ENCODE data around the gene PCDHGA5. TPM values are rescaled to one million over a fixed set of nuclear protein-coding genes. Genes with fewer than 3 reads are reported as not detected.
"Not testable (repeated sequence)": the region's sequence is repeated elsewhere in the genome, so short reads cannot be mapped to it uniquely, and the experiment has no call there.

The PCDHGA5 gene
- polyA plus RNA-seq, 2 donors, result 0.14 to 0.28 TPM

- WGBS, 2 donors, result 20 to 22% methylated on average over 31 of the region's 31 CpGs
- peak within 1 kb of the TSS; percentile 25 to 37 for H3K4me3 ChIP-seq (ENCODE audit: low read depth in 1 of 2, low read length in 2 of 2)
- H3K27me3 ChIP-seq (ENCODE audit: control insufficient read depth in 1 of 2, insufficient read depth in 2 of 2, low read length in 2 of 2), result peaks cover 0 to 8% of the 10 kb centered on the region in 2 donors
Measured at GRCh38 chr5:141412854-141413539, 49.0 kb downstream of the PCDHGA5 start, which contains the start of gene PCDHGA10. TSS of gene PCDHGA10 (plus strand) at chr5:141412987. CDS start at chr5:141413176, 189 bp downstream.

DNA sequence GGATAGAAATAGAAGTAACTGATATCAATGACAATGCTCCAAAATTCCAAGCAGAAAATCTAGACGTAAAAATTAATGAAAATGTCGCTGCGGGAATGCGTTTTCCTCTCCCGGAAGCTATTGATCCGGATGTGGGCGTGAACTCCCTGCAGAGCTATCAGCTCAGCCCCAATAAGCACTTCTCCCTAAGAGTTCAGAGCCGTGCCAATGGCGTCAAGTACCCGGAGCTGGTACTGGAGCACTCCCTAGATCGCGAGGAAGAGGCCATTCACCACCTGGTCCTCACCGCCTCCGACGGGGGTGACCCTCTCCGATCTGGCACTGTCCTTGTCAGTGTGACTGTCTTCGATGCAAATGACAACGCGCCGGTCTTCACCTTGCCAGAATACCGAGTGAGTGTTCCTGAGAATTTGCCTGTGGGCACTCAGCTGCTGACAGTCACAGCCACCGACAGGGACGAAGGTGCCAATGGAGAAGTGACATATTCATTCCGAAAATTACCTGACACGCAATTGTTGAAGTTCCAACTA, 49.6 kb downstream of the PCDHGA5 start:
- H3K36me3 ChIP-seq (ENCODE audit: control insufficient read depth in 2 of 2, insufficient read depth in 2 of 2, low read length in 1 of 2), result no peaks in the 10 kb centered on the region
- no peak overlapping the region for H3K27ac ChIP-seq (ENCODE audit: low read depth in 2 of 2, low read length in 1 of 2)
- no peaks in the 10 kb centered on the region for H3K4me1 ChIP-seq (ENCODE audit: control insufficient read depth in 2 of 2, insufficient read depth in 2 of 2, low read length in 1 of 2)
- H3K4me3 ChIP-seq (ENCODE audit: low read depth in 1 of 2, low read length in 2 of 2), result peak overlapping the region; percentile 25 to 37
- peaks cover 41 to 48% of the 10 kb centered on the region in 2 donors for H3K9me3 ChIP-seq (ENCODE audit: control insufficient read depth in 2 of 2, insufficient read depth in 1 of 2, low read depth in 1 of 2, low read length in 1 of 2)
- 19 to 23% methylated on average over 25 of the region's 25 CpGs for WGBS, 2 donors
- H3K27me3 ChIP-seq (ENCODE audit: control insufficient read depth in 1 of 2, insufficient read depth in 2 of 2, low read length in 2 of 2), result peaks cover 0 to 7% of the 10 kb centered on the region in 2 donors

More at GRCh38 chr5:141412854-141413539, 49.0 kb downstream of the PCDHGA5 start, which contains the start of gene PCDHGA10:
- H3K27ac ChIP-seq (ENCODE audit: low read depth in 2 of 2, low read length in 1 of 2), result no peak within 1 kb of the TSS
- H3K36me3 ChIP-seq (ENCODE audit: control insufficient read depth in 2 of 2, insufficient read depth in 2 of 2, low read length in 1 of 2), result no peaks in the 10 kb centered on the region
- H3K4me1 ChIP-seq (ENCODE audit: control insufficient read depth in 2 of 2, insufficient read depth in 2 of 2, low read length in 1 of 2), result no peaks in the 10 kb centered on the region
- peaks cover 40 to 48% of the 10 kb centered on the region in 2 donors for H3K9me3 ChIP-seq (ENCODE audit: control insufficient read depth in 2 of 2, insufficient read depth in 1 of 2, low read depth in 1 of 2, low read length in 1 of 2)

DNA sequence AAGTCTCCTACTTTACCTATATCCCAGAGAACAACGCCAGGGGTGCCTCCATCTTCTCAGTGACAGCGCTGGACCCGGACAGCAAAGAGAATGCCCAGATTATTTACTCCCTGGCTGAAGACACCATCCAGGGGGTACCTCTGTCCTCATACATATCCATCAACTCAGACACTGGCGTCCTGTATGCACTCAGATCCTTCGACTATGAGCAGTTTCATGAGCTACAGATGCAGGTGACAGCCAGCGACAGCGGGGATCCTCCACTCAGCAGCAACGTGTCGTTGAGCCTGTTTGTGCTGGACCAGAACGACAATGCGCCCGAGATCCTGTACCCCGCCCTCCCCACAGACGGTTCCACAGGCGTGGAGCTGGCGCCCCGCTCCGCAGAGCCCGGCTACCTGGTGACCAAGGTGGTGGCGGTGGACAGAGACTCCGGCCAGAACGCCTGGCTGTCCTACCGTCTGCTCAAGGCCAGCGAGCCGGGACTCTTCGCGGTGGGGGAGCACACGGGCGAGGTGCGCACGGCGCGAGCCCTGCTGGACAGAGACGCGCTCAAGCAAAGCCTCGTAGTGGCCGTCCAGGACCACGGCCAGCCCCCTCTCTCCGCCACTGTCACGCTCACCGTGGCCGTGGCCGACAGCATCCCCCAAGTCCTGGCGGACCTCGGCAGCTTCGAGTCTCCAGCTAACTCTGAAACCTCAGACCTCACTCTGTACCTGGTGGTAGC, 50.7 kb downstream of the PCDHGA5 start:
- peaks cover 47 to 50% of the 10 kb centered on the region in 2 donors for H3K9me3 ChIP-seq (ENCODE audit: control insufficient read depth in 2 of 2, insufficient read depth in 1 of 2, low read depth in 1 of 2, low read length in 1 of 2)
- H3K27me3 ChIP-seq (ENCODE audit: control insufficient read depth in 1 of 2, insufficient read depth in 2 of 2, low read length in 2 of 2); H3K4me3 ChIP-seq (ENCODE audit: low read depth in 1 of 2, low read length in 2 of 2); H3K36me3 ChIP-seq (ENCODE audit: control insufficient read depth in 2 of 2, insufficient read depth in 2 of 2, low read length in 1 of 2); H3K4me1 ChIP-seq (ENCODE audit: control insufficient read depth in 2 of 2, insufficient read depth in 2 of 2, low read length in 1 of 2); H3K27ac ChIP-seq (ENCODE audit: low read depth in 2 of 2, low read length in 1 of 2): not testable (repeated sequence)
- WGBS, 2 donors, result 30 to 32% methylated on average over 38 to 46 of the region's 46 CpGs

DNA sequence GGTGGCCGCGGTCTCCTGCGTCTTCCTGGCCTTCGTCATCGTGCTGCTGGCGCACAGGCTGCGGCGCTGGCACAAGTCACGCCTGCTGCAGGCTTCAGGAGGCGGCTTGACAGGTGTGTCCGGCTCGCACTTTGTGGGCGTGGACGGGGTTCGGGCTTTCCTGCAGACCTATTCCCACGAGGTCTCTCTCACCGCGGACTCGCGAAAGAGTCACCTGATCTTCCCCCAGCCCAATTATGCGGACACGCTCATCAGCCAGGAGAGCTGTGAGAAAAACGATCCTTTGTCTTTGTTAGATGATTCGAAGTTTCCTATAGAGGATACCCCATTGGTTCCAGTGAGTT, 51.3 kb downstream of the PCDHGA5 start:
- not testable (repeated sequence) for H3K4me3 ChIP-seq (ENCODE audit: low read depth in 1 of 2, low read length in 2 of 2); H3K27me3 ChIP-seq (ENCODE audit: control insufficient read depth in 1 of 2, insufficient read depth in 2 of 2, low read length in 2 of 2); H3K27ac ChIP-seq (ENCODE audit: low read depth in 2 of 2, low read length in 1 of 2); H3K4me1 ChIP-seq (ENCODE audit: control insufficient read depth in 2 of 2, insufficient read depth in 2 of 2, low read length in 1 of 2); H3K36me3 ChIP-seq (ENCODE audit: control insufficient read depth in 2 of 2, insufficient read depth in 2 of 2, low read length in 1 of 2)
- H3K9me3 ChIP-seq (ENCODE audit: control insufficient read depth in 2 of 2, insufficient read depth in 1 of 2, low read depth in 1 of 2, low read length in 1 of 2), result peaks cover 45 to 47% of the 10 kb centered on the region in 2 donors
- WGBS, 2 donors, result 28 to 30% methylated on average over 24 of the region's 24 CpGs

Other genes with a start within 250 kb of the PCDHGA5 start
- under 1 TPM; 0.20 to 0.36 TPM for gene PCDHB4, start 242.3 kb upstream of the PCDHGA5 start, polyA plus RNA-seq
- under 1 TPM; 0.14 to 0.26 TPM for gene PCDHB5, start 229.0 kb upstream of the PCDHGA5 start, polyA plus RNA-seq
- gene PCDHB6, start 214.1 kb upstream of the PCDHGA5 start, polyA plus RNA-seq, result under 1 TPM; 0.06 to 0.09 TPM
- gene PCDHB7, start 191.5 kb upstream of the PCDHGA5 start, polyA plus RNA-seq, result under 1 TPM; 0.02 to 0.14 TPM
- under 1 TPM; 0.04 TPM for gene PCDHB8, start 186.4 kb upstream of the PCDHGA5 start, polyA plus RNA-seq
- under 1 TPM; 0.08 to 0.16 TPM for gene PCDHB16, start 181.8 kb upstream of the PCDHGA5 start, polyA plus RNA-seq
- gene PCDHB9, start 177.0 kb upstream of the PCDHGA5 start, polyA plus RNA-seq, result under 1 TPM; 0.16 to 0.18 TPM
- under 1 TPM; 0.10 to 0.44 TPM for gene PCDHB10, start 171.8 kb upstream of the PCDHGA5 start, polyA plus RNA-seq
- under 1 TPM; 0.16 to 0.47 TPM for gene PCDHB11, start 164.5 kb upstream of the PCDHGA5 start, polyA plus RNA-seq
- gene PCDHB12, start 155.4 kb upstream of the PCDHGA5 start, polyA plus RNA-seq, result under 1 TPM; 0.08 to 0.15 TPM
- under 1 TPM; 0.29 to 0.33 TPM for gene PCDHB13, start 150.2 kb upstream of the PCDHGA5 start, polyA plus RNA-seq
- under 1 TPM; 0.67 to 0.88 TPM for gene PCDHB14, start 140.8 kb upstream of the PCDHGA5 start, polyA plus RNA-seq
- under 1 TPM; 0.37 to 0.80 TPM for gene PCDHB15, start 118.8 kb upstream of the PCDHGA5 start, polyA plus RNA-seq
- gene SLC25A2, start 60.1 kb upstream of the PCDHGA5 start, polyA plus RNA-seq, result under 1 TPM; 0.05 to 0.29 TPM
- gene TAF7, start 43.4 kb upstream of the PCDHGA5 start, polyA plus RNA-seq, result 10 to 100 TPM; 22.5 to 35.3 TPM
- under 1 TPM; 0.13 to 0.22 TPM for gene PCDHGA1, start 33.6 kb upstream of the PCDHGA5 start, polyA plus RNA-seq
- under 1 TPM; 0.14 to 0.27 TPM for gene PCDHGA2, start 25.4 kb upstream of the PCDHGA5 start, polyA plus RNA-seq
- under 1 TPM; 0.08 to 0.12 TPM for gene PCDHGA3, start 20.3 kb upstream of the PCDHGA5 start, polyA plus RNA-seq
- gene PCDHGB1, start 14.1 kb upstream of the PCDHGA5 start, polyA plus RNA-seq, result under 1 TPM; 0.19 to 0.39 TPM
- under 1 TPM; 0.11 to 0.12 TPM for gene PCDHGA4, start 9.1 kb upstream of the PCDHGA5 start, polyA plus RNA-seq
- under 1 TPM; 0.20 to 0.39 TPM for gene PCDHGB2, start 4.2 kb upstream of the PCDHGA5 start, polyA plus RNA-seq
- gene PCDHGB3, start 6.1 kb downstream of the PCDHGA5 start, polyA plus RNA-seq, result under 1 TPM; 0.13 to 0.37 TPM
- under 1 TPM; 0.36 to 0.63 TPM for gene PCDHGA6, start 9.7 kb downstream of the PCDHGA5 start, polyA plus RNA-seq
- gene PCDHGA7, start 18.6 kb downstream of the PCDHGA5 start, polyA plus RNA-seq, result under 1 TPM; 0.24 to 0.53 TPM
- under 1 TPM; 0.36 to 0.37 TPM for gene PCDHGB4, start 23.5 kb downstream of the PCDHGA5 start, polyA plus RNA-seq
- under 1 TPM; 0.06 to 0.29 TPM for gene PCDHGA8, start 28.5 kb downstream of the PCDHGA5 start, polyA plus RNA-seq
- gene PCDHGB5, start 33.8 kb downstream of the PCDHGA5 start, polyA plus RNA-seq, result 1 to 10 TPM; 1.0 to 1.7 TPM
- gene PCDHGA9, start 38.6 kb downstream of the PCDHGA5 start, polyA plus RNA-seq, result under 1 TPM; 0.54 to 0.83 TPM
- under 1 TPM; 0.60 to 0.92 TPM for gene PCDHGB6, start 43.9 kb downstream of the PCDHGA5 start, polyA plus RNA-seq
- gene PCDHGA10, start 48.8 kb downstream of the PCDHGA5 start, polyA plus RNA-seq, result 1 to 10 TPM; 1.1 to 1.2 TPM
- 1 to 10 TPM; 1.2 to 1.4 TPM for gene PCDHGB7, start 53.5 kb downstream of the PCDHGA5 start, polyA plus RNA-seq
- gene PCDHGA11, start 56.9 kb downstream of the PCDHGA5 start, polyA plus RNA-seq, result under 1 TPM; 0.44 to 0.75 TPM
- under 1 TPM; 0.34 to 0.65 TPM for gene PCDHGA12, start 66.3 kb downstream of the PCDHGA5 start, polyA plus RNA-seq
- gene PCDHGC3, start 111.8 kb downstream of the PCDHGA5 start, polyA plus RNA-seq, result 10 to 100 TPM; 25.8 to 32.1 TPM
- under 1 TPM; 0.05 to 0.45 TPM for gene PCDHGC4, start 120.9 kb downstream of the PCDHGA5 start, polyA plus RNA-seq
- gene PCDHGC5, start 124.9 kb downstream of the PCDHGA5 start, polyA plus RNA-seq, result under 1 TPM; 0.05 to 0.43 TPM